Loucy (cell line): ENCODE results near the gene SPIRE2.

Experiments
- CTCF ChIP-seq: fragments of 200-600 bp; sonication (generic); conservative IDR thresholded peaks from 2 replicates; pipeline ENCODE4 v1.5.1; 2014; ENCODE audit warnings: mild to moderate bottlenecking, antibody characterized with exemption, low read length
- EZH2phosphoT487 ChIP-seq: fragments of 200-600 bp; IDR thresholded peaks from 2 replicates; pipeline ENCODE4 v1.6.1; 2018; ENCODE audit warnings: antibody characterized with exemption, mild to moderate bottlenecking, moderate library complexity, borderline replicate concordance

GRCh38 chr16:89779909-89780305 lies 48.4 kb upstream of the SPIRE2 start:
- TF ChIP-seq CTCF (no peak), EZH2phosphoT487 (no peak)
